ENCODE measurements around the gene GTF2E1.

- TF ChIP-seq GATA2 (IDR thresholded peaks at IDR 0.05; ENCODE audit: low read depth, low read length) (no peak), GATA3 (IDR thresholded peaks at IDR 0.05; ENCODE audit: low read depth, low read length) (no peak)
Observed at GRCh38 chr3:120766576-120766975, 24.0 kb downstream of the GTF2E1 start.

Measured in SH-SY5Y (cell line).